Skin of body (tissue), 2 donors: ENCODE measurements around the gene SSNA1. TPM values are rescaled to one million over a fixed set of nuclear protein-coding genes. Genes with fewer than 3 reads are reported as not detected.

Experiments
- DNase-seq: peaks from one replicate; lab custom pipeline; 2025; lab: John Stamatoyannopoulos, UW
- total RNA-seq: library from RNA; depleted of rRNA; stranded (reverse); fragments of >200 nt; gene quantifications from one replicate; pipeline ENCODE4 v1.2.3, GENCODE V29; 2014

The SSNA1 gene, protein sequence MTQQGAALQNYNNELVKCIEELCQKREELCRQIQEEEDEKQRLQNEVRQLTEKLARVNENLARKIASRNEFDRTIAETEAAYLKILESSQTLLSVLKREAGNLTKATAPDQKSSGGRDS
- 24.1 TPM for total RNA-seq

DNA sequence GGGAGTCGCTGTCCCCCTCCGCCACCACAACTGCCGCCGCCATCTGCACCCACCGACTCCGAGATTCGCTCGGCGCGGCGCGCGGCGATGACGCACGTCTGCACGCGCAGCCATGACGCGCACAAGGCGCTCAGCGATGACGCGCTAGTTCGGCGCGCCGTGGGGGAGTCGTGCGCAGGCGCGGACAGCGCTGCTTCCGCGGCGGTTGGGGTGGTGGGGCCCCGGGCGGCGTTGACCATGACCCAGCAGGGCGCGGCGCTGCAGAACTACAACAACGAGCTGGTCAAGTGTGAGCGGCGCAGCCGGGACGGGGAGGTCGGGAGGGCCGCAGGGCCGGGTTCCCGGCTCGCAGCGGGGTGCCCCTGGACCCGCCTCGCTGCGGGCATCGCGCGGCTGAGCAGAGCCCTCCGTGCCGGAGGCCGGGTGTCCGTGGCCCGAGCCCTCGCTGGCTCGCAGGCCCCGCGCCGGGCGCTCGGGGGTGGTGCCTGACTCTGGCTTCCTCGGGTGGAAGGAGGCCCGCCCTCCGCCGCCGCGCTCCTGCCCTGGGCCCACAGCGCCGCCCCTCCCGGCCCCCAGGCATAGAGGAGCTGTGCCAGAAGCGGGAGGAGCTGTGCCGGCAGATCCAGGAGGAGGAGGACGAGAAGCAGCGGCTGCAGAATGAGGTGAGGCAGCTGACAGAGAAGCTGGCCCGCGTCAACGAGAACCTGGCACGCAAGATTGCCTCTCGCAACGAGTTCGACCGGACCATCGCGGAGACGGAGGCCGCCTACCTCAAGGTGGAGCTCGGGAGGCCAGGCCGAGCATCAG lies at the start of gene SSNA1, which contains the start of gene ANAPC2:
TSS of gene SSNA1 (plus strand) at position 187 of the 807 bp plus-strand sequence. CDS start at position 238, 51 bp downstream.
TSS of gene ANAPC2 (minus strand) at position 71 of the 807 bp plus-strand sequence. CDS start at position 43, 28 bp downstream.
- DNase-seq = peak; percentile 88

DNA sequence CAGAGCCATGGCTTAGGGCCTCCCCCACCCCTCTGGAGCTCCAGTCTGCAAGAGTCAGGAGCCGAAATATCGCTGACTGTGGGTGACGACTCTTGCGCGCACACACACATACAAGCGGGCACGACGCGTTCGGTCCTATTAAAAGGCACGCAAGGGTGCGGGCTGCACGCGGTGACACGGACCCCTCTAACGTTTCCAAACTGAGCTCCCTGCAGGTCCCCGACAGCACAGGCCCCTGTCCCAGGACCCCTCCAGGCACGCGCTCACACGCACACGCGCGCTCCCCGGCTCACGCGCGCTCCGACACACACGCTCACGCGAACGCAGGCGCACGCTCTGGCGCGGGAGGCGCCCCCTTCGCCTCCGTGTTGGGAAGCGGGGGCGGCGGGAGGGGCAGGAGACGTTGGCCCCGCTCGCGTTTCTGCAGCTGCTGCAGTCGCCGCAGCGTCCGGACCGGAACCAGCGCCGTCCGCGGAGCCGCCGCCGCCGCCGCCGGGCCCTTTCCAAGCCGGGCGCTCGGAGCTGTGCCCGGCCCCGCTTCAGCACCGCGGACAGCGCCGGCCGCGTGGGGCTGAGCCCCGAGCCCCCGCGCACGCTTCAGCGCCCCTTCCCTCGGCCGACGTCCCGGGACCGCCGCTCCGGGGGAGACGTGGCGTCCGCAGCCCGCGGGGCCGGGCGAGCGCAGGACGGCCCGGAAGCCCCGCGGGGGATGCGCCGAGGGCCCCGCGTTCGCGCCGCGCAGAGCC lies 49.6 kb upstream of the SSNA1 start, which contains the start of gene GRIN1:
TSS of gene GRIN1 (plus strand) at position 433 of the 746 bp plus-strand sequence. CDS start 333 bp downstream, outside the sequence.
- DNase-seq = no peak

DNA sequence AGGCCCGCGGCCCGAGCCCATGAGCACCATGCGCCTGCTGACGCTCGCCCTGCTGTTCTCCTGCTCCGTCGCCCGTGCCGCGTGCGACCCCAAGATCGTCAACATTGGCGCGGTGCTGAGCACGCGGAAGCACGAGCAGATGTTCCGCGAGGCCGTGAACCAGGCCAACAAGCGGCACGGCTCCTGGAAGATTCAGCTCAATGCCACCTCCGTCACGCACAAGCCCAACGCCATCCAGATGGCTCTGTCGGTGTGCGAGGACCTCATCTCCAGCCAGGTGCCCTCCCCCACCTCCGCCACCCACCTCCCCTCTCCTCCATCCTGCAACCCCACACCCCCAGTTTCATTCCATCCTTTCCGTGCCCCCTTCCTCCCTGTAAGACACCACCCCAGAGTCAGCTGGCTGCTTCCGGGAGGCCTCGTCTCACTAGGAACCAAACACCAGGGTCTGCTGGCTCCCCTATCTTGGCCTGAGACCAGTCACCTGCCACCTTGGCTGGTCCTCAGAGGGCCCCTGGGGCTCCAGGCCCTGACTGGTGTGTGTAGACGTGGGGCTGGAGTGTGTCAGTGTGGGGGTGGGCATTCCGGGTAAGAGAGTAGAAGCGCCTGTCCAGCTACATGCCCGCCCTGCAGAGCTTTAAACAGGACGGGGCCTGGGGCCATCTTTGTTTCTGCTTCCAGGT lies 48.9 kb upstream of the SSNA1 start:
- no peak for DNase-seq

DNA sequence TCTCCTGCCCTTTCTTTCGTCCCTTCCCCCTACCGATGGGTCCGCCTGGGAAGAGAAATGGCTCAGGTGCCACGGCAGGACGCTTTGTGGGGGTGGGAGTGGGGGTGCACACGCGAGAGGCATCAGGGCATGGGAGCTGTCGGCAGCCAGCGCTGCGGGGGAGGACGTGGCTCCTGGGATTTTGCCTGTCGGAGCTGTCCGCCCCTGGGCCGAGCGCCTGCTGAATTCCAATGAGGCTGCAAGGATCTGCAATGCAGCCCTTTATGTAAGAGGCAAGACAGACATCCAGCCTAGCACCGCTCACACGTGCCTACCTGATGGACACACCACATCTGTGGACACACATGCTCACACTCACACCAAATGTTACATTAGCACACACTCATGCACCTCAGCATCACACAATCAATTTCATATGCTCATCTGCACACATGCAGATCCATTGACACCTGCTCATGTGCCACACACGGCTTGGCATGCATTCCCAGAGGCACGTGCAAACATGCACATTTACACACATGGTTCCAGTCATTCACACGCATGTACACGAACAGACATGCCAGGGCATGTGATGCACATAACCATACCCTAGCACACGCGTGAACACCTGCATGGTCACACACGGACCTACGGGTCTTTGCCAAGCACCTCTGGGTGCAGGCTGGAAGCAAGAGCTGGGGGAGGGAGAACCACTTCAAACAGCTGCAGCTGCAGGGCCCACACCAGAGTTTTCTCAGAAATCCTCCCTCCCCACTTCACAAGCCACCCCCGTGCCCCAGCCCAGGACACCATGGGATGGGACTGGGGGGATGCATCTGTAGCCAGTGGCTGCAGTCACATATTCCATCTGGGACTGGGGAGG lies 48.1 kb upstream of the SSNA1 start:
- DNase-seq = no peak

DNA sequence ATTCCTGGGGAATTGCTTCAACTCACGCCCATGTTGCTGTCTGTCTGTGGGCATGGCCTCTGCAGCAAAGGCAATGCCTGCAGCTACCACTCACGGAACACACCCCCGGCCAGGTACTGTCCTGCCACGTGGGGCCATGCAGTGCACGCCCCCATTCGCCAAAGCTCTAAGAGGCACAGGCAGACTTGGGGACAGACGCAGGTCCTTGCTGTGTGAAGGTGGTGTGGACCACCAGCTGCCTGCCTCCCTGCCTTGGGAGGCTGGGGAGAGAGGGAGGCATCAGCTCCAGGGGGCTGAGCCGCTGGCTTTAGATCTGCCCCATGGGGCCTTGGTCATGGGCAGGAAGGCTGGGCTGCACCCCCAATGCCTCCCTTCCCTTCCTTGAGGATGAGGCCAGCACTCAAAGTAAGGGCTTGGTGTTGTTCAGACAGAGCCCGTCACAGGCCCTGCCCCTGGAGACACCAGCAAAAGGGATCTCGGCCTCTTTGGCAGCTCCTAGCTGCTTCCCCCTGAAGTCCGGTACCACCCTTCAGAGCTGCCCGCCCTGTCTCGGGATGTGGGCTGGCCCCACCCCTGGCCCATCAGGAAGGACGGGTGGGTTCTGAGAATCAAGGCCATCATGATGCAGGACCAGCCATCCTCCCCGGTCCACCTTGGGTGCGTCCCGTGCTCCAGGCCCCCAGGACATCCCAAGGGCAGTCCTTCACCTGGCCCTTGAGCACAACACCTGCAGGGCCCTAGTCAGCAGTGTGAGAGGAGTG lies 47.2 kb upstream of the SSNA1 start:
- DNase-seq = no peak

DNA sequence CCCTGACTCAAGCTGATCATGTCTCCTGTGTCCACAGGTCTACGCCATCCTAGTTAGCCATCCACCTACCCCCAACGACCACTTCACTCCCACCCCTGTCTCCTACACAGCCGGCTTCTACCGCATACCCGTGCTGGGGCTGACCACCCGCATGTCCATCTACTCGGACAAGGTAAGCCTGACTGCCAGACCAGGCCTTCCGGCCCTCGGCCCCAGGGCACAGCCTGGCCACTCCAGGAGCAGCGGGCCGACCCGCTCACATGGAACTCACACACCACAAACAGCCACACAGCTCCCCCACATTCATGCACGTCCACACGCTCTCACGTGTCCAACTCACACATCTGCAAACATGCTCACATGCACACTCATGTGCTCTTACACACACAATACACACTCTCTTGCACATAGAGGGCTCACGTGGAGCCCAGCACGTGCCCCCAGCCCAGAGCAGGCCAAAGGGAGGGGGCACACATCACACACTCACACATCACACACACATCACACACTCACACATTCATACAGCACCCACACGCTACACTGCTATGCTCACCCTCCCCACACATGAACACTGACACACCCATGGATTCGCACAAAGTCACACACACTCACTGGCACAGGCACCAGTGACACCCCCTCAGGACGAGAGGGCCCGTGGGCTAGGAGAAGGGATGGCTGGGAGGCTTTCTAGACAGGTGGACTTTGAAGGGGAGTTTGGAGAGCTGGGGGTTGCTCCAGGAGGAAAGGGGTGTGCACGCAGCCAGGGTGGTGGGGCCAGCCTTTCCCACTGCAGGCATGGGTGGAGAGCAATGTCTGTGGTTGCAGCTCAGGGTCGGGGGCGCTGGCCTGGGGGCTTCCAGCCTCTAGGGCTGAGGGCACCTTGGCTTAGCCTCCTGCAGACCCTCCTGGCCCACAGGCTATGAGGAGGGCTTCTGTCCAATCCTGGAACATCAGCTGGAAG lies 46.2 kb upstream of the SSNA1 start:
- no peak for DNase-seq

DNA sequence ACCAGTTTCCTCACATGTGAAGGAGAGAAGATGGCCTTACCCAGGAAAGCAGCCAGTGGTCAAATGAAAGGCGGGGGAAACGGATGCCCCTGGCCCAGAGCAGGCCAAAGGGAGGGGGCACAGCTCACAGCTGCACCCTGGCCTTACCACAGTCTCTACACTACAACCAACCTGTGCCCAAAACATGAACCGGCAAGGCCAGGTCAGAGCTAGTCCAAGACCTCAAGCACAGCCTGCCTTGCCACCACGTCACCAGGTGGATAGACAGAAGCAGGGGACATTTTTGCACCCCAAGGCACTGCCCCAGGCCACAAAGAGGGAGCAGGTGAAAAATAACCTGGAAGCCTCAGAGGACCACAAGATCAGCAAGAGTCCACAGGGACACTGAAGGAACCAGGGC lies 45.0 kb upstream of the SSNA1 start:
- no peak for DNase-seq

DNA sequence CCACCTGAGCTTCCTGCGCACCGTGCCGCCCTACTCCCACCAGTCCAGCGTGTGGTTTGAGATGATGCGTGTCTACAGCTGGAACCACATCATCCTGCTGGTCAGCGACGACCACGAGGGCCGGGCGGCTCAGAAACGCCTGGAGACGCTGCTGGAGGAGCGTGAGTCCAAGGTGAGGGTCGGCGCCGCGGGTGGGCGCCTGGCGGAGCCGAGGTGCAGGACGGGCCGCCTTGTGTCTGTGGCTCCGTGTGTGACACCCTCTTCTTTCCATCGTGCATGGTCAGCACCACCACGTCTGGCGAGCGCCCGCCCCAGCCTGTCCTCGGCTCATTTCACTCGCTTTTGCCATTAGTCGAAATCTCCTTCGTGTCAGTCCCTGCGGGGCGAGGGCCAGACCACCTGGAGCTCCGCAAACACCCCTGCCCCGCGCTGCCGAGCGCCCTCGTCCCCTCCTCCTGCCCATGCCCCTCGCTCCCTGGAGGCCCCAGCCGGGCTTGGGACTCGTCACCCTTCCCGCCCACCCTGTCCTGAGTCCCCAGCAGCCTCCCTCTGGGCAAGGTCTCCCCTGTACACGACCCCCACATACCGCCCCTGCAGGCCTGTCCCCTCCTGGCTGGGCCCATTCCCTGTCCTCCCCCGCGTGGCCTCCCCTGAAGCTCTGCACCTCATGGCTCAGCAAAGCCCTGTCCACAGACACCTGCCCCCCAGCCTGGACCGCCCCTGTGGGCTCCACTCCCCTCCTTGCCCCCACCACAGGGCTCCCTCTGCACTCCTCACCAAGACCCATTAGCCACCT lies 42.5 kb upstream of the SSNA1 start:
- no peak for DNase-seq

DNA sequence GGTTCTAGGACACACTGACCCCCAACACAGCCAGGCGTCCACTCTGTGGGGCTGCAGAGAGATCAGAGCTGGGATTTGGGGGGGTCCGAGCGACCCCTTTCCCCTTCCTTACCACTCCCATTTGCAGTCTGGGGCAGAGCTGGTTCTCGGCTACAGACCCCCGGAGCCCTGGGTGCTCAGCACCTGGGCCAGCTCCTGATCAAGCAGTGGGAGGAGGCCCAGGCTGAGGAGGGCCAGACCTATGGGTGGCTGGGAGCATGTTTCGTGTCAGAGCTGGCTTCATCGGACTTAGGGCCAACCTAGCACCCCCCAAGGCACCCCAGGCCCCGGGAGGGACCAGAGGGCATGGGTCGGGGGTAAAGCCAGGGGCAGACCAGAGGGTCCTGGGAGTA lies 42.0 kb upstream of the SSNA1 start:
- DNase-seq = no peak

DNA sequence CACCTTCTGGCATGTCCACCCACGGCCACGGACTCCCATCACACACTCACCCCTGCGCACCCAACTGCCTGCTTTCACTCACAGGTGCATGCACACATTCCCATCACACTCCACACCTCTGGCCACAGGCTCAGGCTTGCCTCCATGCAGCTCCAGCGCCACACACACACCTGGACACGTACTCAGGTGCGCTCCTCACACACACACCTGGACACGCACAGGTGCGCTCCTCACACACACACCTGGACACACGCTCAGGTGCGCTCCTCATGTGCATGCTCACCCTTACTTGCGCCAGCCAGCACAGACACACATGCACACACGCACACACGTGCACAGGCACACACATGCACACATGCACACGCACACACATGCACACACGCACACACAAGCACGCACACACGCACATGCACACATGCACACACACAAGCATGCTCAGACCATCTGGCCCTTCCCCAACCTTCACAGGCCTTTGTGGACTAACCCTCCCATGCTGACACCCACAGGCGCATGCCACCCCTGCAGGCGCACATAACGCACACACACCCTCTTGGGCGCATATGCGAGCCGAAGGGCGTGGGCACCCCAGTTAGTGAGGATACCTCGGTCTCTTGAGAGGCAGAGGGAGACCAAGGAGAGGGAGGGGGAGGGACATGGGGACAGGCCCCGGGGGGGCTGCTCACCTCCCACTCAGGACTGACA lies 41.2 kb upstream of the SSNA1 start:
- no peak for DNase-seq

DNA sequence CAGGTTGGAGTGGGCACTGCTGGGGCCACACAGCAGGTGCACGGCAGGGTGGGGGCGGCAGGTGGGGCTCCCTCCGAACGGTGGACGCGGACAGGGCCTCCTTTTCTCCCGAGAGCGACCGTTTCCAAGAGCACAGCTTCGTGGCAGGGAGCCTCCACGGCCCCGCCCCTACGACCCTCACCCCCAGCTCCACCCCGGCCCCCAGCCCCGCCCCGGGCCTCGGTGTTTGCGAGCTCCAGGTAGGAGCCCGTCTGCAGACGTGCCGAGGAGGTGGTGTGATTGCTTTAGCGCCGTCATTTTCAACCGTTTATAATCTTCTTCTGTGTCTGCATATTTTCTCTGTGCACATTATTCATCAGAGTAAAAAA lies 40.7 kb upstream of the SSNA1 start:
- no peak for DNase-seq

DNA sequence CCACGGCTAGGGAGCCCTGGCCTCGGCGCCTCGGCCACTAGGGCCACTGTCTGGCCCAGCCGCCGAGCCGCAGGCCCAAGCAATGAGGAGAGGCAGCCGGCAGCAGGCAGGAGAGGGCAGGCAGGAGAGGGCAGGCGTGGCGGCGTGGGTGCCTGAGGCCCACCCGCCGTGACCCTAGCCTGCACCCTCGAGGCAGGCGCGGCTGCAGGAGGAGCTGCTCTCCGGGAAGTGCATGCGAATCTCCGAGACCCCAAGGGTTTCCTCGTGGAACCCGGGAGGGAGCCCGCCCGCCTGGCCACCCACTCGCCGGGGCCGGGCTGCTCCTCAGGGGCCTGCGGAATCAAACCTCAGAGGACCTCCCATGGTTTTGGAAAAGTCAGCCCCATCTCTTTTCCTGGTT lies 40.2 kb upstream of the SSNA1 start:
- no peak for DNase-seq

DNA sequence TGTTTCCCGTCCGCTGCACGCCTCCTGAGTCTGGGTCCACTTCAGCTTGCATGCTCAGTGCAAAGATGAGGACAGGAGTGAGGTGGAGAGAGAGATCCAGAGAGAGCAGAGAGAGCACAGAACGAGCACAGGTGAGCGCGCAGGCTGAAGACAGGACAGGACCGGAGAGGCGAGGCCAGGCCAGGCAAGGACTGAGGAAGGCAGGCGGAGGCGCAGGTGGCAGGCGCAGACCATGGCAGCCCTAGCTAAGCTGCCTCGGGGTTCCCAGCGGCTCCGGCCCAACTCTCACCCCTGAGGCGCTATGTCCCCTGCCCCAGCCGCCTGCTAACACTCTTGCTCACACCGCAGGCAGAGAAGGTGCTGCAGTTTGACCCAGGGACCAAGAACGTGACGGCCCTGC lies 39.8 kb upstream of the SSNA1 start:
- DNase-seq = no peak

DNA sequence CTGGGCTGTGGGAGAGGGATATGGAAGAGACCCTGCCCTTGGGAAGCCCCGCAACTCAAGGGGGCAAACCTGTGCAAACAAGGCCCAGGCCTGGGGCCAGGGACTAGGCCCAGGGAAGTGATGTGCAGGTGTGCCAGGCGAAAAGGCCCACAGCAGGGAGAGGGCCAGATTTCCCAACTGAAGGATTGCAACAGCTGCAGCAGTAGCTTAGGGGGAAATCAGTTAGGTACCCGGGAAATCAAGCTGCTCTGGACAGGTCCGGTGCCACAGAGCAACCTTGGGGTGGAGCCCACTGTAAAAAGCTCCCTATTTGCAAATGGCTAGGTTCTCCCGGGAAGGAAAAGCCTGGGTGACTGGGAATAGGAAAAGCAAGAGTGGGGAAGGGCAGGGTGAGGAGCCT lies 39.1 kb upstream of the SSNA1 start:
- no peak for DNase-seq

DNA sequence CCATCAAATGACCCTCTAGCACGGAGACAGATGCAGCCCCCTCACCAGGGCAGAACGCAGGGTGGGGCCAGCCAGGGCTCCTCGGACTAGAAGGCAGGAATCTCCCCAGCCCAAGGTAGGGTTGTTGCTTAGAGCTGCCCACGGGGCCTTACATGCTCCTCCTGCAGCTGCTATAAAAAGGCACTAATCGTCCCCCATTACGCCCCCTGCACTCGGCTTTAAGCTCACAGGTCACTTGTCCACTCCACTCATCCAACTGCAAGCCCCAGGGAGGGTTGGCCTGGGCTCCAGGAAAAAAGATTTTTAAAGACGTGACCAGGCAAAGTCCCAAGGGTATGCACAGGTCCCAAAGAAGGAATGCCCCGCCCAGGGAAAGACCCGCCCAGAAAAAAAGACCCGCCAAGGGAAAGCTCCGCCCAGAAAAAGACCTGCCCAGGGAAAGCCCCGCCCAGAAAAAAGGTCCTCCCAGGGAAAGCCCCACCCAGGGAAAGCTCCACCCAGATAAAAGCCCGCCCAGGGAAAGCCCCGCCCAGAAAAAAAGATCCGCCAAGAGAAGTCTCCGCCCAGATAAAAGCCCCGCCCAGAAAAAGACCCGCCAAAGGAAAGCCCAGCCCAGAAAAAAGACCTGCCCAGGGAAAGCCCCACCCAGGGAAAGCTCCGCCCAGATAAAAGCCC lies 38.4 kb upstream of the SSNA1 start:
- no peak for DNase-seq

DNA sequence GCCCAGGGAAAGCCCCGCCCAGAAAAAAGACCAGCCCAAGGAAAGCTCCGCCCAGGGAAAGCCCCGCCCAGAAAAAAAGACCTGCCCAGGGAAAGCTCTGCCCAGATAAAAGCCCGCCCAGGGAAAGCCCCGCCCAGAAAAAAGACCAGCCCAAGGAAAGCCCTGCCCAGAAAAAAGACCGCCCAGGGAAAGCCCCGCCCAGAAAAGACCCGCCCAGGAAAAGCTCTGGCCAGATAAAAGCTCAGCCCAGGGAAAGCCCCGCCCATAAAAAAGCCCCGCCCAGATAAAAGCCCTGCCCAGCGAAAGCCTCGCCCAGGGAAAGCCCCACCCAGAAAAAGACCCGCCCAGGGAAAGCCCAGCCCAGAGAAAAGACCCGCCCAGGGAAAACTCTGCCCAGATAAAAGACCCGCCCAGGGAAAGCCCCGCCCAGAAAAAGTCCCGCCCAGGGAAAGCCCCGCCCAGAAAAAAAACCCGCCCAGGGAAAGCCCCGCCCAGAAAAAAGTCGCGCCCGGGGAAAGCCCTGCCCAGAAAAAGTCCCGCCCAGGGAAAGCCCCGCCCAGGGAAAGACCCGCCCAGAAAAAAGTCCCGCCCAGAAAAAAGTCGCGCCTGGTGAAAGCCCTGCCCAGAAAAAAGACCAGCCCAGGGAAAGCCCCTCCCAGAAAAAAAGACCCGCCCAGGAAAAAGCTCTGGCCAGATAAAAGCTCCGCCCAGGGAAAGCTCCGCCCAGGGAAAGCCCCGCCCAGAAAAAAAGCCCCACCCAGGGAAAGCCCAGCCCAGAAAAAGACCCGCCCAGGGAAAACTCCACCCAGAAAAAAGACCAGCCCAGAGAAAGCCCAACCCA lies 37.6 kb upstream of the SSNA1 start:
- no peak for DNase-seq
